ENCODE measurements around the gene TBCD. TPM values are rescaled to one million over a fixed set of nuclear protein-coding genes. Genes with fewer than 3 reads are reported as not detected.

The TBCD gene
- total RNA-seq, 1 experiment from 2014 or later, result 173 TPM

- peaks cover 27% of the 10 kb centered on the region for H3K36me3 Mint-ChIP-seq
- no peaks in the 10 kb centered on the region for H3K27me3 Mint-ChIP-seq (ENCODE audit: low read depth)
- H3K27ac Mint-ChIP-seq, result peak overlapping the region; percentile 25; the same call in 1 of the 2 replicates
- ChIA-PET CTCF (interaction anchor here (1.2 kb wide), 1 partner anchor 129 kb away, joined by 3 read pairs; no protein-coding TSS in a partner anchor), POLR2A (interaction anchor here (0.5 kb wide), 2 partner anchors 283 to 308 kb away, joined by 3 read pairs; no protein-coding TSS in a partner anchor)
- TF ChIP-seq ZNF281 (CRISPR knock-in tag; IDR thresholded peaks at IDR 0.05) (no peak), TCF7 (CRISPR knock-in tag; IDR thresholded peaks at IDR 0.05; ENCODE audit: low read depth) (no peak), ZNF425 (CRISPR knock-in tag; conservative IDR thresholded peaks at IDR 0.05) (no peak), JUN (CRISPR knock-in tag; IDR thresholded peaks at IDR 0.05) (no peak), FOXP4 (CRISPR knock-in tag; IDR thresholded peaks at IDR 0.05) (no peak), ERG (CRISPR knock-in tag; IDR thresholded peaks at IDR 0.05) (no peak), GABPB1 (CRISPR knock-in tag; IDR thresholded peaks at IDR 0.05) (no peak), RELA (CRISPR knock-in tag; IDR thresholded peaks at IDR 0.05; ENCODE audit: borderline replicate concordance) (no peak), CREM (CRISPR knock-in tag; IDR thresholded peaks at IDR 0.05) (no peak), ATF2 (CRISPR knock-in tag; IDR thresholded peaks at IDR 0.05; ENCODE audit: borderline replicate concordance, low read depth) (no peak), ELF4 (CRISPR knock-in tag; IDR thresholded peaks at IDR 0.05; ENCODE audit: low read depth) (no peak)
- DNase-seq (ENCODE audit: low spot score) (no peak), ATAC-seq (no peak)
- no peak overlapping the region for H3K4me3 Mint-ChIP-seq
- no peaks in the 10 kb centered on the region for H3K9me3 Mint-ChIP-seq
- no peaks in the 10 kb centered on the region for H3K4me1 Mint-ChIP-seq
Measured at GRCh38 chr17:82788206-82789001, 36.5 kb downstream of the TBCD start.

GRCh38 chr17:82789051-82789592 lies 37.3 kb downstream of the TBCD start:
- no peaks in the 10 kb centered on the region for H3K27me3 Mint-ChIP-seq (ENCODE audit: low read depth)
- DNase-seq (ENCODE audit: low spot score), result no peak
- no peaks in the 10 kb centered on the region for H3K9me3 Mint-ChIP-seq
- no peaks in the 10 kb centered on the region for H3K4me1 Mint-ChIP-seq
- TF ChIP-seq ZNF219 (CRISPR knock-in tag; IDR thresholded peaks at IDR 0.05; ENCODE audit: borderline replicate concordance) (no peak), NR1H2 (CRISPR knock-in tag; IDR thresholded peaks at IDR 0.05) (no peak), E2F5 (CRISPR knock-in tag; IDR thresholded peaks at IDR 0.05) (no peak), ZSCAN18 (CRISPR knock-in tag; IDR thresholded peaks at IDR 0.05) (no peak), FOXP1 (CRISPR knock-in tag; IDR thresholded peaks at IDR 0.05; ENCODE audit: borderline replicate concordance) (no peak), FOXJ3 (CRISPR knock-in tag; IDR thresholded peaks at IDR 0.05; ENCODE audit: borderline replicate concordance) (no peak)
- no peak overlapping the region for H3K4me3 Mint-ChIP-seq
- no peak overlapping the region for H3K27ac Mint-ChIP-seq
- H3K36me3 Mint-ChIP-seq, result peaks cover 23% of the 10 kb centered on the region
- ChIA-PET POLR2A (interaction anchor here (0.5 kb wide), 1 partner anchor 309 kb away, joined by 3 read pairs; no protein-coding TSS in a partner anchor), CTCF (interaction anchor here (0.6 to 1.2 kb wide), 2 partner anchors 129 to 260 kb away, joined by 3 to 5 read pairs; no protein-coding TSS in a partner anchor)
- ATAC-seq, result no peak
